K562 (cell line): ENCODE data around the gene TCEA3. TPM values are rescaled to one million over a fixed set of nuclear protein-coding genes. Genes with fewer than 3 reads are reported as not detected.

Experiments
- ADNP ChIP-seq: fragments of 200-800 bp; sonication (Bioruptor generic); IDR thresholded peaks from 2 replicates; pipeline ENCODE4 v1.6.1; 2016; ENCODE audit warnings: missing genetic modification characterization, missing compliant biosample characterization
- CBFA2T2 ChIP-seq: fragments of 450-650 bp; conservative IDR thresholded peaks from 2 replicates; pipeline ENCODE4 v1.6.1; 2017; ENCODE audit warnings: mild to moderate bottlenecking
- CTBP1 ChIP-seq: fragments of 450-650 bp; IDR thresholded peaks from 2 replicates; pipeline ENCODE4 v1.6.1; 2016; ENCODE audit warnings: borderline replicate concordance
- CTCF ChIP-seq, 3 experiments: IDR thresholded peaks in 2 of 3; conservative IDR thresholded peaks in 1 of 3; 2 replicates each; pipeline ENCODE4 v1.5.1; 2011 to 2012; ENCODE audit warnings: low read length in 3 of 3, mild to moderate bottlenecking in 3 of 3, control low read depth in 2 of 3, improper control_type of control experiment in 1 of 3, inconsistent platforms in 1 of 3, low read depth in 1 of 3, mixed read lengths in 1 of 3, moderate library complexity in 1 of 3; ENCODE audit not compliant: insufficient read depth in 2 of 3
- E4F1 ChIP-seq: fragments of 250-450 bp; sonication (Bioruptor Pico); IDR thresholded peaks from 2 replicates; pipeline ENCODE4 v1.5.0; 2021; ENCODE audit warnings: mild to moderate bottlenecking, borderline replicate concordance
- ETV1 ChIP-seq: fragments of 450-650 bp; conservative IDR thresholded peaks from 2 replicates; pipeline ENCODE4 v1.6.1; 2016; ENCODE audit warnings: missing genetic modification characterization, control low read depth, low read depth, missing compliant biosample characterization
- KLF1 ChIP-seq: fragments of 450-650 bp; IDR thresholded peaks from 2 replicates; pipeline ENCODE4 v1.6.1; 2016; ENCODE audit warnings: missing genetic modification characterization, missing compliant biosample characterization
- KLF6 ChIP-seq: fragments of 250-450 bp; sonication (Bioruptor Pico); IDR thresholded peaks from 2 replicates; pipeline ENCODE4 v1.4.0; 2020; ENCODE audit warnings: mild to moderate bottlenecking, moderate library complexity, borderline replicate concordance
- PPARD ChIP-seq: fragments of 250-450 bp; sonication (Bioruptor Pico); IDR thresholded peaks from 2 replicates; pipeline ENCODE4 v1.8.0; 2022; ENCODE audit warnings: inconsistent platforms, mild to moderate bottlenecking, moderate library complexity
- RBM14 ChIP-seq: fragments of 200-400 bp; formaldehyde crosslinking; IDR thresholded peaks from 2 replicates; pipeline ENCODE4 v1.6.1; 2018; ENCODE audit warnings: low read depth, mild to moderate bottlenecking, low read length, moderate library complexity, borderline replicate concordance; ENCODE audit not compliant: insufficient read depth
- SIN3A ChIP-seq, 2 experiments: fragments of 150-350 bp in 1 of 2; IDR thresholded peaks; 2 replicates each; pipeline ENCODE4 v1.6.1; 2011 to 2016; ENCODE audit warnings: borderline replicate concordance in 2 of 2, low read depth in 2 of 2, low read length in 2 of 2, mild to moderate bottlenecking in 2 of 2, moderate library complexity in 2 of 2; ENCODE audit not compliant: control insufficient read depth in 1 of 2
- SMARCB1 ChIP-seq: IDR thresholded peaks from 2 replicates; pipeline ENCODE4 v1.6.1; 2011; ENCODE audit warnings: improper control_type of control experiment, low read depth; ENCODE audit not compliant: insufficient read length
- STAT5B ChIP-seq: fragments of 250-450 bp; sonication (Bioruptor Pico); IDR thresholded peaks from 2 replicates; pipeline ENCODE4 v1.8.0; 2021; ENCODE audit warnings: mild to moderate bottlenecking, inconsistent platforms
- WHSC1 ChIP-seq: IDR thresholded peaks from one replicate; pipeline ENCODE4 v1.6.1; 2012; ENCODE audit warnings: low read length, control low read depth, inconsistent platforms
- ZNF140 ChIP-seq: fragments of 250-450 bp; sonication (Bioruptor Pico); IDR thresholded peaks from 2 replicates; pipeline ENCODE4 v1.8.0; 2021; ENCODE audit warnings: moderate library complexity, mild to moderate bottlenecking, inconsistent platforms
- ZNF239 ChIP-seq: fragments of 250-450 bp; sonication (Bioruptor Pico); IDR thresholded peaks from 2 replicates; pipeline ENCODE4 v1.4.0; 2020; ENCODE audit warnings: mild to moderate bottlenecking
- ZNF280A ChIP-seq: fragments of 450-650 bp; IDR thresholded peaks from 2 replicates; pipeline ENCODE4 v1.6.1; 2018; ENCODE audit warnings: mild to moderate bottlenecking, low read depth; ENCODE audit not compliant: partially characterized antibody
- ZNF668 ChIP-seq: fragments of 250-450 bp; sonication (Bioruptor Pico); IDR thresholded peaks from 2 replicates; pipeline ENCODE4 v1.8.0; 2022; ENCODE audit warnings: mild to moderate bottlenecking, inconsistent platforms
- polyA plus RNA-seq, 8 experiments: library from polyadenylated mRNA; depleted of rRNA in 4 of 8; stranded (reverse) in 5 of 8; unstranded in 3 of 8; fragments of >200 nt; fragmentation: Nextera tagmentation in 2 of 8; fragmentation: Illumina TruSeq in 1 of 8; extraction: Ambion mirVana in 2 of 8; extraction: Trizol in 1 of 8; gene quantifications; 2 replicates each; pipeline versions ENCODE4 v1.2.1 to v1.2.3, GENCODE V29; 2011 to 2014; ENCODE audit warnings: inconsistent platforms in 1 of 8, missing spikeins in 1 of 8
- total RNA-seq, 7 experiments: library from RNA; depleted of rRNA in 6 of 7; stranded (reverse); fragments of >200 nt in 6 of 7; fragmentation: Illumina TruSeq in 2 of 7; extraction: Trizol in 2 of 7; gene quantifications; 2 replicates each; pipeline versions ENCODE4 v1.2.1 to v1.2.3, GENCODE V29; 2011 to 2021; ENCODE audit warnings: low replicate concordance in 1 of 7
- TF ChIP-seq, protein P1 (sequence below), 2 experiments: fragments of 200-800 bp in 1 of 2; sonication (Bioruptor generic) in 1 of 2; sonication (generic) in 1 of 2; formaldehyde crosslinking in 1 of 2; IDR thresholded peaks in 1 of 2; conservative IDR thresholded peaks in 1 of 2; 2 replicates each; pipeline versions ENCODE4 v1.5.0 to v1.6.1; 2016 to 2020; ENCODE audit warnings: missing compliant biosample characterization in 1 of 2, missing genetic modification characterization in 1 of 2, missing genetic modification reagents in 1 of 2

TCEA3 gene
- total and polyA plus RNA-seq, 9 of the 15 experiments (the other 6 are each of a cell fraction or from before 2014, with no cell fraction given): 0.03 to 0.55 (median 0.36) TPM

- peak; percentile 46 for TF ChIP-seq KLF6
- TF ChIP-seq SMARCB1: no peak
- 0 out of 2 replicates have a peak, but pooled peaks have one; percentile 30 for TF ChIP-seq ZNF239 (CRISPR knock-in tag)
- TF ChIP-seq WHSC1: no peak
- TF ChIP-seq ETV1 (tag): peak; percentile 85
- TF ChIP-seq E4F1 (CRISPR knock-in tag): no peak
- TF ChIP-seq ZNF668 (CRISPR knock-in tag): no peak
- peak; percentile 46 to 82; a peak in 1 of 4 replicates for TF ChIP-seq SIN3A (IDR thresholded peaks at IDR 0.05; ENCODE audit: borderline replicate concordance in 2 of 2, control insufficient read depth in 1 of 2, low read depth in 2 of 2, low read length in 2 of 2)
- peak; percentile 96 for TF ChIP-seq CTBP1
- TF ChIP-seq ZNF140 (CRISPR knock-in tag): no peak
- TF ChIP-seq, protein P1, sequence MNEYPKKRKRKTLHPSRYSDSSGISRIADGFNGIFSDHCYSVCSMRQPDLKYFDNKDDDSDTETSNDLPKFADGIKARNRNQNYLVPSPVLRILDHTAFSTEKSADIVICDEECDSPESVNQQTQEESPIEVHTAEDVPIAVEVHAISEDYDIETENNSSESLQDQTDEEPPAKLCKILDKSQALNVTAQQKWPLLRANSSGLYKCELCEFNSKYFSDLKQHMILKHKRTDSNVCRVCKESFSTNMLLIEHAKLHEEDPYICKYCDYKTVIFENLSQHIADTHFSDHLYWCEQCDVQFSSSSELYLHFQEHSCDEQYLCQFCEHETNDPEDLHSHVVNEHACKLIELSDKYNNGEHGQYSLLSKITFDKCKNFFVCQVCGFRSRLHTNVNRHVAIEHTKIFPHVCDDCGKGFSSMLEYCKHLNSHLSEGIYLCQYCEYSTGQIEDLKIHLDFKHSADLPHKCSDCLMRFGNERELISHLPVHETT (CRISPR knock-in tag; conservative IDR thresholded peaks at IDR 0.05 in 1 of 2, IDR thresholded peaks at IDR 0.05 in 1 of 2): peak in 1 of 2 experiments; percentile 85; a peak in 2 of 4 replicates
- TF ChIP-seq PPARD: no peak
- 0 out of 6 replicates have a peak, but pooled peaks of 1 of the 3 experiments have one; percentile 9 for TF ChIP-seq CTCF (IDR thresholded peaks at IDR 0.05 in 2 of 3, conservative IDR thresholded peaks at IDR 0.05 in 1 of 3; ENCODE audit: insufficient read depth in 2 of 3, low read depth in 1 of 3, low read length in 3 of 3)
- no peak for TF ChIP-seq RBM14
- TF ChIP-seq ZNF280A: no peak
- no peak for TF ChIP-seq ADNP (tag)
- no peak for TF ChIP-seq CBFA2T2
- TF ChIP-seq KLF1 (tag): no peak; the same call in 1 of the 2 replicates
- TF ChIP-seq STAT5B (CRISPR knock-in tag): no peak
Observed at GRCh38 chr1:23344111-23344986, 80.2 kb downstream of the TCEA3 start, which contains the start of gene HNRNPR (continued).
